Measurements from ENCODE around the gene EEPD1.

GRCh38 chr7:36305226-36305625 is 152.2 kb downstream of the EEPD1 start:
- TF ChIP-seq CTCF (IDR thresholded peaks at IDR 0.05) (no peak), EZH2 (IDR thresholded peaks at IDR 0.05) (no peak), EZH2phosphoT487 (IDR thresholded peaks at IDR 0.05) (no peak)

Data from neural progenitor cell (in vitro differentiated cells).